Nephron progenitor cell (in vitro differentiated cells): ENCODE measurements around the gene BMPR1A.

Source experiments
- DNase-seq: peaks from one replicate; pipeline ENCODE4 v3.0.0; 2021
- H3K27ac Mint-ChIP-seq: 2 replicates; pipeline ENCODE4 v1.8.0; 2021; ENCODE audit warnings: mild to moderate bottlenecking, moderate library complexity, mixed read lengths
- H3K27me3 Mint-ChIP-seq: 2 replicates; pipeline ENCODE4 v1.8.0; 2021; ENCODE audit warnings: mild to moderate bottlenecking, low read depth, mixed read lengths; ENCODE audit not compliant: poor library complexity
- H3K36me3 Mint-ChIP-seq: 2 replicates; pipeline ENCODE4 v1.8.0; 2021; ENCODE audit warnings: low read depth, mixed read lengths
- H3K4me1 Mint-ChIP-seq: 2 replicates; pipeline ENCODE4 v1.8.0; 2021; ENCODE audit warnings: mixed read lengths
- H3K4me3 Mint-ChIP-seq: 2 replicates; pipeline ENCODE4 v1.8.0; 2021; ENCODE audit warnings: mild to moderate bottlenecking, moderate library complexity, mixed read lengths
- H3K9me3 Mint-ChIP-seq: 2 replicates; pipeline ENCODE4 v1.8.0; 2021; ENCODE audit warnings: mild to moderate bottlenecking, moderate library complexity, mixed read lengths
- TF ChIP-seq, protein P1 (sequence below): fragments of 200-600 bp; sonication (generic); IDR thresholded peaks from 2 replicates; pipeline ENCODE4 v1.5.0; 2021; ENCODE audit warnings: antibody characterized with exemption

The BMPR1A gene

DNA sequence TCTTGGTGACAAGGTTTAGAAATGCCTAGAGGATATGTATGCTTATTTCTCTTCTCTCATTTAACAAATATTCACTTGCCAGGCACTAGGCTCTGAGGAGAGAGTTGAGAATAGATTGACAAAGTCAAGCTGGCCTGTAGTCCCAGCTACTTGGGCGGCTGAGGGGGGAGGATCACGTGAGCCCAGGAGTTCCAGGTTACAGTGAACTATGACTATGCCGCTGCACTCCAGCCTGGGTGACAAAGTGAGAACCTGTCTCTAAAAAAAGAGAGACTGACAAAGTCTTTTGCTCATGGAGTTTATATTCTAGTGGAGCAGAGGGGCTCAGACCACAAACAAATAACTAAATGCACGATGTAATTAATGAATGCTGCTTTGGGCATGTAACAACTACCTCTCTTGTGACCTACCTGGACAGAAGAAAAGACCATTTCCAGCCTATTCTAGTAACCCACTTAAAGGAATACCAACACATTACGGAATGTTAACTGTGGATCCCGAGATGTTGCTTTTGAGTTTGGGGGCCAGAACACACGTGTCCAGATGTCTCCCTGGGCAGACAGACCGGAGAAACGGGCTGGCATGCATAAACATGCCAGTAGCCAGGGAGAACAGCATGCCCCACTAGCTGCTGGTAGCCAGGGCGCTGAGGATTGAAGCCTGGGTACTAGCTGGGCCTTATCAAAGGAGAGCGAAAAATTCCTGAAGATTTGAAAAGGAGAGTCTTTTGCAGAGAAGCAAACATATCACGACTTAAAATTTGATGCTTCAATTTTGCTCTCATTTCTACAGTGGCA, 2.6 kb upstream of the BMPR1A start:
- no peaks in the 10 kb centered on the region for H3K9me3 Mint-ChIP-seq
- peaks cover 23% of the 10 kb centered on the region for H3K36me3 Mint-ChIP-seq
- H3K27me3 Mint-ChIP-seq, result no peaks in the 10 kb centered on the region
- TF ChIP-seq, protein P1, sequence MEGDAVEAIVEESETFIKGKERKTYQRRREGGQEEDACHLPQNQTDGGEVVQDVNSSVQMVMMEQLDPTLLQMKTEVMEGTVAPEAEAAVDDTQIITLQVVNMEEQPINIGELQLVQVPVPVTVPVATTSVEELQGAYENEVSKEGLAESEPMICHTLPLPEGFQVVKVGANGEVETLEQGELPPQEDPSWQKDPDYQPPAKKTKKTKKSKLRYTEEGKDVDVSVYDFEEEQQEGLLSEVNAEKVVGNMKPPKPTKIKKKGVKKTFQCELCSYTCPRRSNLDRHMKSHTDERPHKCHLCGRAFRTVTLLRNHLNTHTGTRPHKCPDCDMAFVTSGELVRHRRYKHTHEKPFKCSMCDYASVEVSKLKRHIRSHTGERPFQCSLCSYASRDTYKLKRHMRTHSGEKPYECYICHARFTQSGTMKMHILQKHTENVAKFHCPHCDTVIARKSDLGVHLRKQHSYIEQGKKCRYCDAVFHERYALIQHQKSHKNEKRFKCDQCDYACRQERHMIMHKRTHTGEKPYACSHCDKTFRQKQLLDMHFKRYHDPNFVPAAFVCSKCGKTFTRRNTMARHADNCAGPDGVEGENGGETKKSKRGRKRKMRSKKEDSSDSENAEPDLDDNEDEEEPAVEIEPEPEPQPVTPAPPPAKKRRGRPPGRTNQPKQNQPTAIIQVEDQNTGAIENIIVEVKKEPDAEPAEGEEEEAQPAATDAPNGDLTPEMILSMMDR, result no peak
- peak overlapping the region; percentile 69 for H3K27ac Mint-ChIP-seq
- DNase-seq, result no peak
- H3K4me1 Mint-ChIP-seq, result peaks cover 42% of the 10 kb centered on the region
- H3K4me3 Mint-ChIP-seq, result peak overlapping the region; percentile 83

DNA sequence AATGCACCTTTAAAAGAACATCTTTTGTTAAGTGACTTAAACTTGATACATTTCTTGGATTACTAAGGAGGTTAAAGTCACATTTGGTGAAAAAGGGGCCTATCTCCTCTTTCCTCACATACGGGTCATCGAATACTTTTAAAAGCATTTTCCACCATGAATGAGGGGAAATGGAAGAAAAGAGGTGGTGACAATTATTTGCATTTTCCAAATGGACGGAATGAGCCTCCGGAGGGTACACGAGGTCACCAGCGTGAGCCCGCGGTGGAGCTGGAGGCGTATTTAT, 1.0 kb upstream of the BMPR1A start:
- peak overlapping the region; percentile 94 for H3K27ac Mint-ChIP-seq
- H3K4me3 Mint-ChIP-seq, result peak overlapping the region; percentile 83
- TF ChIP-seq, protein P1, result no peak
- peaks cover 19% of the 10 kb centered on the region for H3K36me3 Mint-ChIP-seq
- DNase-seq, result no peak
- no peaks in the 10 kb centered on the region for H3K9me3 Mint-ChIP-seq
- H3K27me3 Mint-ChIP-seq, result no peaks in the 10 kb centered on the region
- peaks cover 56% of the 10 kb centered on the region for H3K4me1 Mint-ChIP-seq

DNA sequence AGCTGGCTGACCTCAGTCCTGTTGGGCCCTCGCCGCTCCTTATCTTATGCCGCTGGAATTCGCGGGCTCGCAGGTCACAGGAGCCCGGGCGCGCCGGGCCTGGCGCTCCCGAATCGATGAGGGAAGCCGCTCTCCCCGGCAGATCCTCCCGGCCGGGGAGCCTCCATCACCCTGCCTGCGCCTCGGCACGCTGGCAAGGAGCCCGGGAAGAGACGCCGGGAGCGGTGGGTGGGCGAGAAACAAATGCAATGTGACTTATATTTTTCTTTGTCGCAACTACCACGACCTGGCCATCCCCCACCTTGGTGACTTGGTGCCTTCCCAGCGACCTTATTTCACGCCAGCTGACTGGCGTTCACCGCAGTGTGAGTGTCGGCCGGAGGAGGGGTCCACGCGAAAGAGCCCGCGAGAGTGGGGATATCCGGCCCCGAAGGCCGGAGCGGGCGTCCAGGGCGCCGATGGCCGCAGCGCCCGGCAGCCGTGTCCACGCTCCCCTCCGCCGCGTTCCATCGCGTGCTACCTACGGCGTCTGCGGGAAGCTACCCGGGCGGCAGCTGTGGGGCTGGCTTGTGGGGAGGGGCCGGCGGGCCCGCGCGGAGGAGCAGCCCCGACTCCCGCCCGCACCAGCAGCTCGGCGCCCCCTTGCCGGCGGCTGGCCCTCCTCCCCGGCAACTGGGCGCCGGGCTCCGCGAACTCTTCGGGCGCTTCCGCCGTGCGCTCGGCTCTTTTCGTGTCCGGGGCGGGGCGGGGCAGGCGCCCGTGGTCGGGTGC, 494 bp upstream of the BMPR1A start:
- Mint-ChIP-seq H3K4me1 (peaks cover 56% of the 10 kb centered on the region), H3K9me3 (no peaks in the 10 kb centered on the region), H3K27me3 (no peaks in the 10 kb centered on the region), H3K36me3 (peaks cover 20% of the 10 kb centered on the region), H3K27ac (peak overlapping the region; percentile 94), H3K4me3 (peak overlapping the region; percentile 83)
- DNase-seq, result peak; percentile 72
- TF ChIP-seq, protein P1, result no peak

DNA sequence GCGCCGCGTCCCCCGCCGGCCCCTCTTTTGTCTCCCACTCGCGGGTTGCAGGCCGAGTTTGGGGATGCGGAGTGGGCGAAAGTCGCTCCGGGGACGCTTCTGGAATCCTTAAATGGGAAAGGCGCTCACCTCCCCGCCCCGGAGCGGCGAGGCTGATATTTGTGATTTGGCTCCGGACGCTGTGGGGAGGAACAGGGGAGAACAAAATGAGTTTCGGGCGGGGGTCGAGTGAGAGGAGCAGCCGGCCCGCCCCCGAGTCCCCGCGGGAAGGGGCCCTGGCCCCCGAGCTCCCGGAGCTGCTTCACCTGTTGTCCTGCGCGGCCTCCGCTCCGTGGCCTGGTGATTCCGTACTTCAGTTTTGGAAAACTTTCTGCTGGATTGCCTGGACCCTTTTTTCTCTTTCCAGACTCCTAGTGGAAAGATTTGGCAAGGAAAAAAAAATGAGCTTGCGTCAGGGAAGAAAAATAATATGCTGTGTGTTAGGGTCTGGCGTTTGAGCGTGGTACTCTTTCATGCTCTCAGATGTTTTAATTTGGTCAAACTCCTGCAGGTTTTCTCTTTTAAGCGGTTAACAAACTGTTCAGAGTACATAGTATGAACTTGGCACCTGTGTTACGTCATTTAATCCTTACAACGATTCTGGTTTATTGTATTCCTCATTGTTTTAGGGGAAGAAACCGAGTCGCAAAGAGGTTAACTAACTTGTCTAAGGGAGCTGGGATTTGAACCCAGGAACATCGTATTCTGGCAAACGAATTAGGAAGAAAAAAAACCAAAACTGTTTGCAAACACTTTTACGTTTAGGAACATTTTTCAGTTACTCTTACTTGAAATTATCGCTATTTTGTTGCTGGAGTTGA, 924 bp downstream of the BMPR1A start:
- DNase-seq, result peak; percentile 45
- Mint-ChIP-seq H3K36me3 (peaks cover 26% of the 10 kb centered on the region), H3K27me3 (no peaks in the 10 kb centered on the region), H3K4me3 (peak overlapping the region; percentile 91), H3K4me1 (peaks cover 53% of the 10 kb centered on the region), H3K27ac (peak overlapping the region; percentile 88), H3K9me3 (peaks cover 8% of the 10 kb centered on the region)
- TF ChIP-seq, protein P1, result no peak

DNA sequence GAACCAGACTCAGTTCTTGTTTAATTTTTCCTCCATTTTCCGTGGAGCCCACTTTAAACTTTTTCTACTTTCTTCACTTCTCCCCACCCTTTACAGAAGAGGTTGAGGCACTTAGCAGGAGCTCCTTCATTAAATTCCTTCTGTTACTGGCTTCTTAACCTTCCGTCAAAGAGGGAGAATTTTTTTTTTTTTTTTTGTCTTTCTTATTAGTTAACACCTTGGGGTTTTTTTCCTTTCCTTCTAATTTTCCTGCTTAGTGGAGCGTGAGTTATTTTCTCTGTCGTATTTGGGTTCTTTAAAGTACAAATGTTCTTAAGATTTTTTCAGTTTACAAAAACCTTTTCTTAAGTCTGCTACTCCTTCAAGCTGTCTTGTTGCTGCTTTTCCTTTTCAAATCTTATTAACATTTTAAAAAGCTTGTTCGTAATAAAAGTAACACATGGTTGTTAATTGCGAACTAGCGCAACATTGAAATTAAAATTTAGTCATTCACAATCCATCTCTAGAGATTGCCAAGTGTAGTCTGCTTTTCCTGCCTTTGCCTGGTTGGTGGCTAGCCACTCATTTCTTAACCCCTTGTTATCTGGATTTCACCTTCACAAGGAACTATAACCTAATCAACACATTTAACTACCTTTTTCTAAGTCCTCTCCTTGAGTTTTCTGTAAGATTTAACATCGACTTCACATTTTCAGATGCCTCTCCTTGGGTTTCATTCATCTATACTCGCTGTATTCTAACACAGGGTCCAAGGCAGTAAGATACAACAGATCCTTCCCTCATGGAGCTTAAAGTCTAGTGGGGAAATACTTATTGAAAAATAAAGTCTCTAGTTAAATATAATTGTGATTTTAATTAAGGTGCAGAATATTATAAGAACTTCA, 2.0 kb downstream of the BMPR1A start:
- H3K4me3 Mint-ChIP-seq, result peak overlapping the region; percentile 91
- peaks cover 42% of the 10 kb centered on the region for H3K4me1 Mint-ChIP-seq
- TF ChIP-seq, protein P1, result no peak
- no peak for DNase-seq
- peaks cover 8% of the 10 kb centered on the region for H3K9me3 Mint-ChIP-seq
- H3K36me3 Mint-ChIP-seq, result peaks cover 23% of the 10 kb centered on the region
- H3K27me3 Mint-ChIP-seq, result no peaks in the 10 kb centered on the region
- peak overlapping the region; percentile 88 for H3K27ac Mint-ChIP-seq
